Stimulated activated CD8-positive, alpha-beta memory T cell treated with anti-CD3 and anti-CD28 coated beads, Interleukin-15, amount 100 ng/mL, for 1 hour (primary cell): Measurements from ENCODE around the gene ARHGEF40.
"Not testable (repeated sequence)": the region's sequence is repeated elsewhere in the genome, so short reads cannot be mapped to it uniquely, and the experiment has no call there.

ENCODE experiments used
- DNase-seq: peaks from one replicate; pipeline ENCODE4 v3.0.0-alpha.2; 2020; ENCODE audit warnings: low read depth

ARHGEF40 gene

DNA sequence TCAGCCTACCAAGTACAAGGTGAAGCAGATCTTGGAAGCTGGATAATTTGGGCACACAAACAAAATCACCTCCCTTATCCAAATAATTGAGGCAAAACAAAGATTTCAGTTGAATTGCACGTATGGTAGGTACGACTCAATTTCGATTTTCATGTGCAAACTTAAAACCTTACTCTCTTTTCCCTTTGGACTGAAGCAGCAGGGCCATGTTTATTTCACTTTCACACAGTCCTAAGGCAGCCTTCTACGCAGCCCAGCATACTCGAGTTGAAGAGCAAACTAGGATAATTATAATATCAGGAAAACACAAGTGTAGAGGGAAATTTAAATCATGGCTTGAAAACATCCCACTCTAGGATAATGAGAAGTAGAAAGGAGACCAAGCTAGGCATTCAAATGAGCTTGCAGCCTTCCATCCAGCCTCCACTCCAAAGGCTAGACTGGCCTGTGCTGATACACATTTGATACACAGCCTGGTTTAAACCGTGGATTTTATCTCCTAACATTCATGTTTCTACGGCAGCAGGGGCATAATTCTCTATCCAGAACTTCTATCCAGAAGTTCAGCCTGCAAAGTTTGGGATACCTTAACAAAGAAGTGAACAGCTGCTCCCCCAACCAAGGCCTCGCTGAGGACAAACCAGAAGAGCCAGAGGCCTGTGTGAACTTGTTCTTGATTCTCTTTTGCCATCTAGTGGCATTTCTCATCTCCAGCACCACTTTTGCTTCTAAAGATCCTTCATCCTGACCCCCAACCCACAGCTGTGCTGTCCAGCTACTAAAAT lies 30.3 kb upstream of the ARHGEF40 start:
- DNase-seq: no peak

DNA sequence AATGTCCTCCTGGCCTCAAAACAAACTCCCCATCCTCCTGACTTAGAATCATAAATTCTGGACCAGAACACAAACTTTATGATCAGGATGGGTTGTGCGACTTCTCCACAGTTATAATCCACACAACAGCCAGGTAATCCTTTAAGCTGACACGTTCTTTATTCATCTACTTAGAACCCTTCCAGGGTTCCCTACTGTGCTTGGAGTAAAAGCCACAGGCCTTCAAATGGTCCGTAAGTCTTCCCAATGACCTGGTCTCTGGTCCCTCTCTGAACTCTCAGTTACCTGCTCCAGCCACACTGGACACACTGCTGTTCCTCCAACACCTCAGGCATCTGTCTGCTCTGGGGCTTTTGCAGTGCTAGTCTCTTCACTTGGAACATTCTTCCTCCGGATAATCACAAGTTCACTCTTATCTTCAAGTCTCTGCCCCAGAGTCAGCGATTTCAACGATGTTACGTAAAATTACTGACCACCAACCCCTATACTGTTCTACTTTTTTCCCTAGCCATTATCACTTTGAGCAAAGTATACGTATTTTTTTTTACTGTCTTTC lies 29.7 kb upstream of the ARHGEF40 start:
- no peak for DNase-seq

DNA sequence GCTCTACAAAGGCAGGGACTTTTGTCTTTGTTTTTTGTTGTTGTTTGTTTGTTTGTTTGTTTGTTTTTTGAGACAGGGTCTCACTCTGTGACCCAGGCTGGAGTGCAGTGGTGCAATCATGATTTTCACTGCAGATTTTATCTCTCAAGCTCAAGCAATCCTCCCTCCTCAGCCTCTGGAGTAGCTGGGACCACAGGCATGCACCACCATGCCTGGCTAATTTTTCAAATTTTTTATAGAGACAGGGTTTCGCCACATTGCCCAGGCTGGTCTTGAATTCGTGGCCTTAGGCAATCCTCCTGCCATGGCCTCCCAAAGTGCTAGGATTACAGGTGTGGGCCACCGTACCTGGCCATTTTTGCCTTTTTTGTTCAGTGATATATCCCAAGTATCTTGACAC lies 29.2 kb upstream of the ARHGEF40 start:
- DNase-seq: not testable (repeated sequence)

DNA sequence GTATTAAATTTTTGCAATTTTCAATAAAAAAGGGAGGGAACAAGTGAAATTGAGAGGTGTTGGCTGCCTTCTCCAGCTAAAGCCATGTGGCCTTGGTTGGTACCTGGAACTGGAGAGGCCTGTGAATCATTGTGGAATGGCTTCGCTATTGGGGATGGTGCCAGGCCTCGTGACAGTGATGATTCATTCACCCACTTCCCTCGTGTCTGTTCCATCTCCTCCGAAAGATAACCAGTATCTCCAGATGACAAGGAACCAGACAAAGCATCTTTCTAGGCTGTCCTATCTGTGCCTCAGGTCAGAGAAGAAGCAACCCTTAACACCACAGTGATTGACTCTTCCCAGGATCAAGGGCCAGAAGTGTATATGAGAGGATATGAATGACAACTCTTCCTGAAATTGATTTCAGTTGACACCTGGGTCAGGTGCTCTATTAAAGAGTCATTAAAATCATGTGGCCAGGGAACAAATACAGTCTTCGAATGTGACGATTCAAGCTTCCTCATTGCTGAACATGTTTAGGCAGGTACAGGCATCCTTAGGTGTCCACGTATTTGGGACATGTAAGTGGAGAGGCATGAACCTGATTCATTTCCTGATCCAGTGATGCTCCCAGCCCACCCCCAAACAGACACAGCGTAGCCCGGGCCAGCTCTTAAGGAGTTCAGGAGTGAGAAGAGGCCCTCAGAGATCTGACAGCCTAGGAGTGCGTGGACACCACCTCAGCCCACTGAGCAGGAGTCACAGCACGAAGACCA lies 28.2 kb upstream of the ARHGEF40 start, which contains the start of gene RNASE7:
Gene RNASE7, plus strand, starts transcription at position 687 of the 758 bp plus-strand sequence. CDS start 631 bp downstream, outside the sequence.
- DNase-seq: no peak

GRCh38 chr14:21042918-21043317 lies 27.2 kb upstream of the ARHGEF40 start:
- no peak for DNase-seq

GRCh38 chr14:21043387-21043973 lies 26.6 kb upstream of the ARHGEF40 start:
- no peak for DNase-seq

GRCh38 chr14:21043974-21044618 lies 26.0 kb upstream of the ARHGEF40 start:
- no peak for DNase-seq

DNA sequence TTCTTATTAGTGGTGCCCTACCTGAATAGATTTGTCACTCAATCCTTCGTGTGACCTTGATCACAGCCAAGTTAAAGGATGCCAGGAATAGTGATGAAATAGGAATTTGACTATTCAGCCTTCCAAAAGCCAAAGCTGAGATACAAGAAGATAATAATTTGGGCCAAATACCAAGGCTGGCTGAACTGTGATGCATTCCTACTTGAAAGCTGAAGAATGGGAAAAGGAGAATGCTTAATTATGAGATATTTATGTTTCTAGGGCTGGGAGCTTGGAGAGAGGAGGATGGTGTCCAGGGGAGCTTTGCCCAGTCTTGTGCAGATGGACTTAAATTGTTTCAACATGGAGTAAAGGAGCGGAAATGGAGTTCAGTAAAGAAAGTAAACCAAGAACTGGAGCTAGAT lies 22.7 kb upstream of the ARHGEF40 start:
- no peak for DNase-seq

DNA sequence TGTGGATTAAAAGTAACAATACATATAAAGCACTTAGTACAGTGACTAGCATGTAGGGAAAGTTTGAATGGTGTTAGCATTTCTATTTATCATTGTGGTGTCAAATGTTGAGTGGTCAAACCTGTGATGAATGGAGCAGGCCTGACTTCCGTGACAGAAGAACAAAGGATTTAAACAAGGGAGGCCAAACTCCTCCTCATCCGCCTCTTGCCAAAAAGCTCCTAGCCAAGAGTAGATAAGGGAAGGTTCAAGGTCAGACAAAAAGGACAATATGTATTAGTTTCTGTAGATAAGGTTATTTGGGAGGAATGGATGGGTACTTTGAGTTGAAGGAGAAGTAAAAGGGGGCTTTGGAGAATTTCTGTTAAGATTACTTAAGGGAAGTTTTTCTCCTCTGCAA lies 21.5 kb upstream of the ARHGEF40 start:
- DNase-seq: no peak

- no peak for DNase-seq
Observed at GRCh38 chr14:21049271-21049673, 20.8 kb upstream of the ARHGEF40 start.

- no peak for DNase-seq
Observed at GRCh38 chr14:21050597-21050996, 19.5 kb upstream of the ARHGEF40 start.

DNA sequence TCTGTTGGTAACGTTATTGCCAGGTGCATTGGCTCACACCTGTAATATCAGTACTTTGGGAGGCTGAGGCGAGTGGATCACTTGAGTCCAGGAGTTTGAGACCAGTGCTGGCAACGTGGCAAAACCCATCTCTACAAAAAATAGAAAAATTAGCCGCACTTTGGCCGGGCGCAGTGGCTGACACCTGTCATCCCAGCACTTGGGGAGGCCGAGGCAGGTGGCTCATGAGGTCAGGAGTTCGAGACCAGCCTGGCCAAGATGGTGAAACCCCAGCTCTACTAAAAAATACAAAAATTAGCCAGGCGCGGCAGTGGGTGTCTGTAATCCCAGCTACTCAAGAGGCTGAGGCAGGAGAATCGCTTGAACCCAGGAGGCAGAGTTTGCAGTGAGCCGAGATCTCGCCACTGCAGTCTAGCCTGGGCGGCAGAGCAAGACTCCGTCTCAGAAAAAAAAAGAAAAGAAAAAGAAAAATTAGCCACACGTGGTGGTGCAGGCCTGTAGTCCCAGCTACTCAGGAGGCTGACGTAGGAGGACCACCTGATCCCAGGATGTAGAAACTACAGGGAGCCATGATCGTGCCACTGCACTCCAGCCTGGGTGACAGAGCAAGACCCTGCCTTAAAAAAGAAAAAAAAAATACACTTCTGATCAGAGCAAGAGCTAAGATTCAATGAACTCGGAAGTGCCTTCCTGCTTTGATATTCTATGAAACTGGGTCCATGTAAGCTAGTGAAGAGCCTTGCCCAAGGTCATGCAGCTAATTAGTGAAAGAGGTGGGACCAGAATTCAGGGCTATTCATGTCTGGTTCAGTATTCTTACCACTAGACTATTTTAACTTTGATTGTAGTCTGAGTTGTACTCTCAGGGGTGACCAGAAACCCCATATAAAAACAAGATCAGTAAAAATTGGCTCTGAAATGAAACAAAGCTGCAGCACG lies 16.7 kb upstream of the ARHGEF40 start:
- no peak for DNase-seq

DNA sequence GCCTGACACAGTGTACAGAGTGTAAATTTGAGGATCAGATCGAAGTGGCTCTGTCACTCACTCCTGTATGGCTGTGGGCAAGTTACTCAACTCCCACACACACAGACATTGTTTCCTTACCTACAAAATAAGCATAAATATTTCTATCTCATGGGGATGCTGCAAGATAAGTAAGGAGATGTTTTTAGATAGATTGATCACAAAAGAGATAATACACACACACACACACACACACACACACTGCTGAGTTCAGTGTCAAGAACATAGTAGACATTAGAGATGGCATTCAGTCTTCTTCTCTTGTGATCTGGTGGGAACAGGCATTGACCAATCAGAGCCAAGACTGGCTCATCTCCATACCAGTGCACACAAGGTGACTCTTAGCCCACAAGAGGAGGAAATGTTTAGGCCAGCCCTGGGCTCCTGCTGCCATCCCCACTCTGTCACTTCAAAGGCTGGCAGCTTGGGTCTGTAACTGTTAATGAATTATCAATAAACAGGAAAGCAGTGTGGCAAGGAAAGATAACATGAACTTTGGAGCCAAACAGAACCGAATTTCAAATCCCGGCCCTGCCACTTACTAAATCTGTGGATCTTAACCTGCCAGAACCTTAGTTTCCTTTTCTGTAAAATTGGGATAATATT lies 15.9 kb upstream of the ARHGEF40 start:
- no peak for DNase-seq

- DNase-seq: no peak
Observed at GRCh38 chr14:21054768-21055145, 15.3 kb upstream of the ARHGEF40 start.

DNA sequence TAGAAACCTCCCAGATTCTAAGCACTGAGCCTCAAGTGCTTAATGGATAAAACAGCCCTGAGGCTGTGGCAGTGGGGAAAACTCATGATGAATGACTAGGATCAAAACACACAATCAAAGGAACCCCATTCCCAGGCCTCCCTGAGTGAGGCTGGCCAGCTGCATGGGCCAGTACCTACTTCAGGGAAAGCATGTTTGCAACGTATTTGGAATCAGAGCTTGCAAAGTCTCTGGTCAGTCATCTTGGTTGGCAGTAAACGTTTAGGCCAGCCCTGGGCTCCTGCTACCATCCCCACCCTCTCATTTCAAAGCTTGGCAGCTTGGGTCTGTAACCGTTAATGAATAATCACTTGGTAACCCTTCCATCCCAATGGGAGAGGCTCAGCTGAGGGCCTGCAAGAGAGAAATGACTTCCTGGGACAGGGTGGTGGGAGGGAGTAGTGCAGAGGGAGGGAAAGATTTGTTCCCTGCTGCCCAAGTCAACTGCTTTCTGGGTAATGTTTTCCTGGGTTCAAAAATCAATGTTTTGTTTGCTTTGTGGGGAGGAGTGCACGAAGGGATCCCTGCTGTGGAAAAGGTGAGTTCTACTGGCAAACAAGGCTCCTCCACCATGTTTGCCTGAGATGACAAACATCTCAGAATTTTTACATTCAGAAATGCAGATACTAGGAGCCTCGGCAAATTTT lies 14.5 kb upstream of the ARHGEF40 start:
- DNase-seq: no peak

- DNase-seq: no peak
Observed at GRCh38 chr14:21056520-21057163, 13.5 kb upstream of the ARHGEF40 start.

DNA sequence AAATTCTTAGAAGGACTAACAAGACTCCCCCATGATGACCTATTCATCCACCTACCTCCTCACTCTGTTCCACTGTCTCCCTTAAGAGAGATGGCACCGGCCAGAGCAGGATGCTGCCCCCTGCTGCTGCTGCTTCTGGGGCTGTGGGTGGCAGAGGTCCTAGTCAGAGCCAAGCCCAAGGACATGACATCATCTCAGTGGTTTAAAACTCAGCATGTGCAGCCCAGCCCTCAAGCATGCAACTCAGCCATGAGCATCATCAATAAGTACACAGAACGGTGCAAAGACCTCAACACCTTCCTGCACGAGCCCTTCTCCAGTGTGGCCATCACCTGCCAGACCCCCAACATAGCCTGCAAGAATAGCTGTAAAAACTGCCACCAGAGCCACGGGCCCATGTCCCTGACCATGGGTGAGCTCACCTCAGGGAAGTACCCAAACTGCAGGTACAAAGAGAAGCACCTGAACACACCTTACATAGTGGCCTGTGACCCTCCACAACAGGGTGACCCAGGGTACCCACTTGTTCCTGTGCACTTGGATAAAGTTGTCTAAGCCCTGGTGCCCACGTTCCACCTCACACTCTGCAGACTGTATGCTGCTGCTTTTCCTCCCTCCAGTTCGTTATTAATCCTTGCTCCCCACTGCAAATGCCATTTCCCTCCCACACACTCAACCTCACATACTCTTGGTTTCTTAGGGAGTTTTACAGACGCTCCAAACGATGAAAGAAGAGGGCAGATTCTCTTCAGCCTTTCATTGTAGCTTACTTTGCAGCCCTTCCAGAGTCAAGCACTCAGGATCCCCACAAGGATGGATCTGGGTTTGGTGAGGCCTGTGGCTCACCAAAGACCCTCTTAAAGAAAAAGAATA lies 12.1 kb upstream of the ARHGEF40 start, which contains the start of gene RNASE8:
Gene RNASE8, plus strand, starts transcription at position 20 of the 873 bp plus-strand sequence. Its CDS starts 71 bp downstream, at position 91.
- no peak for DNase-seq

DNA sequence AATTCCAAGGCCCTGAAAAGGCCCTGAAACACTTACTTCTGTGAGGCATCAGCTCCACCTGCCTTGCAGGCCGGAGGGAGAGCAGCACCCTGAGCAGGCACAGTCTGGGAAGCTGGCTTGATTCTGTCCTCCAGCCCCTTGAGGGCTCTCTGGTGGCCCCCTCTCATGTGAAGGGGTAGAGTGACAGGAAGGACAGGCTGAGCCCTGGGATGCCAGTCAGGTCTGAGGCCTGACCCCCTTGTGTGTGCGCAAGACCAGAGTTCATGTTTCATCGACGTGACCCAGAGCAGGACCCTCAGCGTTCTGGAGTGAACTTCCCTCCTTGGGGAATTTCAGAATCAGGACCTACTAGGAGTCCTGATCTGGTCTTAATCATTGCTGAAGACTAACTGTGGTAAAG lies 11.2 kb upstream of the ARHGEF40 start:
- no peak for DNase-seq
